Endothelial cell of umbilical vein (primary cell): ENCODE results near the gene EPYC.

Experiments used
- POLR2A ChIP-seq: IDR thresholded peaks from 2 replicates; pipeline ENCODE4 v1.6.1; 2012; ENCODE audit warnings: low read depth, mild to moderate bottlenecking, control low read depth, low read length
- POLR2AphosphoS5 ChIP-seq: IDR thresholded peaks from 2 replicates; pipeline ENCODE4 v1.6.1; 2012; ENCODE audit warnings: low read depth, mild to moderate bottlenecking, control low read depth, low read length, moderate library complexity; ENCODE audit not compliant: insufficient read depth
- TF ChIP-seq, protein P1 (sequence below), 2 donors: IDR thresholded peaks; 1 replicate in 1 of 2; 2 replicates in 1 of 2; pipeline ENCODE4 v1.5.1; 2011; ENCODE audit warnings: low read length in 2 of 2, mild to moderate bottlenecking in 2 of 2, moderate library complexity in 2 of 2, control low read depth in 1 of 2, inconsistent platforms in 1 of 2, low read depth in 1 of 2; ENCODE audit not compliant: insufficient read depth in 1 of 2; ENCODE audit errors: extremely low read depth in 1 of 2
- TF ChIP-seq, protein P2 (sequence below): IDR thresholded peaks from 2 replicates; pipeline ENCODE4 v1.6.1; 2011; ENCODE audit not compliant: insufficient read depth, insufficient read length

DNA sequence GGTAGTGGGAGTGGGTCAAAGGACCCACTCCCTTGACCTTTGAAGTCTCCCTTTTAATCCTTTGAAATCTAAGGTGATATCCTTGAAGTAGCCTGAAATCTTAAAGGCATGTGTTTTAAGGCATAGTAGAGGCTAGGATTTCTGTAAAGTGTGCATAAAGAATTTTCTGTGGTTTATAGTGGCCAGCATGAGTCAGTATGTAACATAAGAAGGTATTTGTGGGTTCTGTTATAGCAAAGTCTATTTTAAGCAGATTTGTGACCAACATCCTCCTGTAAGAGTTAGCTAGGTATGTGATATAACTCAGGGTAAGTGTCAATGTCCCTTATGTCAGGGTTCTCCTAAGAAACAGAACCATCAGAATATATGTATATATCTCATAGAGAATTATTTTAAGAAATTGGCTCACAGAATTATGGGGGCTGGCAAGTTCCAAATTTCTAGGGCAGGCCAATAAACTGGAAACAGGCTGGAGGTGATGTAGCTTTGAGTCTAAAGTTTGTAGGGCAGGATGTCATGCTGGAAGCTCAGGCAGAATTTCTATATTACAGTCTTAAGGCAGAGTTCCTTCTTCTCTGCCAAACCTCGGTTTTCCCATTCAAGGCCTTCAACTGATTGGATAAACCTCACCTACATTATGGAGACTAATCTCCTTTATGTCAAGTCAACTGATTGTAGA, 18.7 kb upstream of the EPYC start:
- TF ChIP-seq, protein P1, sequence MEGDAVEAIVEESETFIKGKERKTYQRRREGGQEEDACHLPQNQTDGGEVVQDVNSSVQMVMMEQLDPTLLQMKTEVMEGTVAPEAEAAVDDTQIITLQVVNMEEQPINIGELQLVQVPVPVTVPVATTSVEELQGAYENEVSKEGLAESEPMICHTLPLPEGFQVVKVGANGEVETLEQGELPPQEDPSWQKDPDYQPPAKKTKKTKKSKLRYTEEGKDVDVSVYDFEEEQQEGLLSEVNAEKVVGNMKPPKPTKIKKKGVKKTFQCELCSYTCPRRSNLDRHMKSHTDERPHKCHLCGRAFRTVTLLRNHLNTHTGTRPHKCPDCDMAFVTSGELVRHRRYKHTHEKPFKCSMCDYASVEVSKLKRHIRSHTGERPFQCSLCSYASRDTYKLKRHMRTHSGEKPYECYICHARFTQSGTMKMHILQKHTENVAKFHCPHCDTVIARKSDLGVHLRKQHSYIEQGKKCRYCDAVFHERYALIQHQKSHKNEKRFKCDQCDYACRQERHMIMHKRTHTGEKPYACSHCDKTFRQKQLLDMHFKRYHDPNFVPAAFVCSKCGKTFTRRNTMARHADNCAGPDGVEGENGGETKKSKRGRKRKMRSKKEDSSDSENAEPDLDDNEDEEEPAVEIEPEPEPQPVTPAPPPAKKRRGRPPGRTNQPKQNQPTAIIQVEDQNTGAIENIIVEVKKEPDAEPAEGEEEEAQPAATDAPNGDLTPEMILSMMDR (IDR thresholded peaks at IDR 0.05; ENCODE audit: extremely low read depth in 1 of 2, insufficient read depth in 1 of 2, low read depth in 1 of 2, low read length in 2 of 2), result no peak
- TF ChIP-seq POLR2AphosphoS5, result no peak
- TF ChIP-seq POLR2A, result no peak
- TF ChIP-seq, protein P2, sequence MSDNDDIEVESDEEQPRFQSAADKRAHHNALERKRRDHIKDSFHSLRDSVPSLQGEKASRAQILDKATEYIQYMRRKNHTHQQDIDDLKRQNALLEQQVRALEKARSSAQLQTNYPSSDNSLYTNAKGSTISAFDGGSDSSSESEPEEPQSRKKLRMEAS, result no peak
